ENCODE data around the gene FASTKD1.

The FASTKD1 gene

DNA sequence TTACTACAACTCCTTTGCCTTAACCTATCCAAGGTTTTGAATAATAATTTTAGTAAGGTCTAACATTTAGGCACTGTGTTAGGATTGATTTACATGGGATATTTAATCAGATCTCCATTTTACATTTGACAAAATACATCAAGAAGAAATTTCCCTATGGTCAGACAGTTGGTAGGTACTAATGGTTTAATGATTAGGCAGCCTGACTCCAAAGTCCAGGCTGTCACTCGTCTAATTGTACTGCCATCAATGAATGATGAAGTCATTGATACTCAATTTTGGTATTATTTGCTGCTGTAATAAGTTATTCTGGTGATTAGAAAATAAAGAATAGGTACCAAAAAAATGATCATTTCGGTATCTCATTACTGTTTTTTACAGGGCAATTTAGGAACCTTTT, 80.3 kb downstream of the FASTKD1 start:
- TF ChIP-seq POLR2AphosphoS5 (IDR thresholded peaks at IDR 0.05; ENCODE audit: low read depth, low read length) = no peak
- TF ChIP-seq TAF1 (IDR thresholded peaks at IDR 0.05; ENCODE audit: borderline replicate concordance, insufficient read depth, low read length) = no peak
- TF ChIP-seq FOXP2 (optimal IDR thresholded peaks at IDR 0.05; ENCODE audit: borderline replicate concordance, extremely low read depth, extremely low read length, insufficient read depth) = no peak
- no peak for TF ChIP-seq SIN3A (IDR thresholded peaks at IDR 0.05; ENCODE audit: borderline replicate concordance, insufficient read depth, low read length)
- TF ChIP-seq, protein P1, sequence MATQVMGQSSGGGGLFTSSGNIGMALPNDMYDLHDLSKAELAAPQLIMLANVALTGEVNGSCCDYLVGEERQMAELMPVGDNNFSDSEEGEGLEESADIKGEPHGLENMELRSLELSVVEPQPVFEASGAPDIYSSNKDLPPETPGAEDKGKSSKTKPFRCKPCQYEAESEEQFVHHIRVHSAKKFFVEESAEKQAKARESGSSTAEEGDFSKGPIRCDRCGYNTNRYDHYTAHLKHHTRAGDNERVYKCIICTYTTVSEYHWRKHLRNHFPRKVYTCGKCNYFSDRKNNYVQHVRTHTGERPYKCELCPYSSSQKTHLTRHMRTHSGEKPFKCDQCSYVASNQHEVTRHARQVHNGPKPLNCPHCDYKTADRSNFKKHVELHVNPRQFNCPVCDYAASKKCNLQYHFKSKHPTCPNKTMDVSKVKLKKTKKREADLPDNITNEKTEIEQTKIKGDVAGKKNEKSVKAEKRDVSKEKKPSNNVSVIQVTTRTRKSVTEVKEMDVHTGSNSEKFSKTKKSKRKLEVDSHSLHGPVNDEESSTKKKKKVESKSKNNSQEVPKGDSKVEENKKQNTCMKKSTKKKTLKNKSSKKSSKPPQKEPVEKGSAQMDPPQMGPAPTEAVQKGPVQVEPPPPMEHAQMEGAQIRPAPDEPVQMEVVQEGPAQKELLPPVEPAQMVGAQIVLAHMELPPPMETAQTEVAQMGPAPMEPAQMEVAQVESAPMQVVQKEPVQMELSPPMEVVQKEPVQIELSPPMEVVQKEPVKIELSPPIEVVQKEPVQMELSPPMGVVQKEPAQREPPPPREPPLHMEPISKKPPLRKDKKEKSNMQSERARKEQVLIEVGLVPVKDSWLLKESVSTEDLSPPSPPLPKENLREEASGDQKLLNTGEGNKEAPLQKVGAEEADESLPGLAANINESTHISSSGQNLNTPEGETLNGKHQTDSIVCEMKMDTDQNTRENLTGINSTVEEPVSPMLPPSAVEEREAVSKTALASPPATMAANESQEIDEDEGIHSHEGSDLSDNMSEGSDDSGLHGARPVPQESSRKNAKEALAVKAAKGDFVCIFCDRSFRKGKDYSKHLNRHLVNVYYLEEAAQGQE (IDR thresholded peaks at IDR 0.05; ENCODE audit: insufficient read depth in 1 of 2, low read depth in 2 of 2, low read length in 2 of 2) = no peak

DNA sequence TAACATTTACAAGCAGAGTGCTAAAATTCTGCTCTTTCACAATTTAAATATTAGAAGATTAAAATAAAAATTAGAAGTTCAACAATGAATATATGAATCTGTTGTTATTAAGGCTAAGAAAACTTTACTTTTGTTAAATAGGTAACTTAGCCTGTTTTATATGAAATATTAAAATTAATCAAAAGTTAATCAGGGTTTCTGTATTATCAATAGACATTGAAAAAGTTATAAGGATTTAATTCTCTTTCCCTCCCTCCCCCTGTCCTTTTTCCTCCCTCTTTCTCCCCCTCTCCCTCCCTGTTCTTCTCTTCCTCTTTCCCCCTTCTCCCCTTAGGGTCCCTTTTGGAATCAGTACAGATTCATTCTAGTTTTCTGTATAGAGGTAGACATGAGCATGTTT, 82.3 kb downstream of the FASTKD1 start:
- TF ChIP-seq FOXP2 (optimal IDR thresholded peaks at IDR 0.05; ENCODE audit: borderline replicate concordance, extremely low read depth, extremely low read length, insufficient read depth) (no peak), SIN3A (IDR thresholded peaks at IDR 0.05; ENCODE audit: borderline replicate concordance, insufficient read depth, low read length) (no peak), TAF1 (IDR thresholded peaks at IDR 0.05; ENCODE audit: borderline replicate concordance, insufficient read depth, low read length) (no peak), POLR2AphosphoS5 (IDR thresholded peaks at IDR 0.05; ENCODE audit: low read depth, low read length) (no peak)
- TF ChIP-seq, protein P1 (IDR thresholded peaks at IDR 0.05; ENCODE audit: insufficient read depth in 1 of 2, low read depth in 2 of 2, low read length in 2 of 2) = no peak

- TF ChIP-seq, protein P1 (IDR thresholded peaks at IDR 0.05; ENCODE audit: insufficient read depth in 1 of 2, low read depth in 2 of 2, low read length in 2 of 2) = no peak
- TF ChIP-seq FOXP2 (optimal IDR thresholded peaks at IDR 0.05; ENCODE audit: borderline replicate concordance, extremely low read depth, extremely low read length, insufficient read depth) (no peak), SIN3A (IDR thresholded peaks at IDR 0.05; ENCODE audit: borderline replicate concordance, insufficient read depth, low read length) (no peak), POLR2AphosphoS5 (IDR thresholded peaks at IDR 0.05; ENCODE audit: low read depth, low read length) (no peak), TAF1 (IDR thresholded peaks at IDR 0.05; ENCODE audit: borderline replicate concordance, insufficient read depth, low read length) (no peak)
Measured at GRCh38 chr2:169490834-169491233, 82.8 kb downstream of the FASTKD1 start.

DNA sequence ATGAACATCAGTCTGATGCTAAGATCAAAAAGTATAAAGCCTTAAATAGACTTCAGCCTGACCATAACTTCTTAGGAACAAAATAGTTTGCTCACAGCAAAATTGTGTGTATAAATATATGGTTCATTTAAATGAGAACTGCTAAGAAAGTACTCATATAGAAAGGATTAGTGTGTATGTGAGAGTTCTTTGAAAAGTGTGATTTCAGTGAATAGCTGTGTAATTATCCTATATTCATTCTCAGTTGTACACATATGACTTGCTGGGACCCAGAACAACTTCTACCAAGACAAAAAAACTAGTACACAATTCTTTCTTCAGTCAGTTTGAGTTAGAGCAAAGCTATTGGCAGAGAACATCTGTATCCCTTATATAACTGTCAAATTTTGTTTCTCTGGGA, 87.2 kb downstream of the FASTKD1 start:
- TF ChIP-seq SIN3A (IDR thresholded peaks at IDR 0.05; ENCODE audit: borderline replicate concordance, insufficient read depth, low read length) = no peak
- TF ChIP-seq, protein P1 (IDR thresholded peaks at IDR 0.05; ENCODE audit: insufficient read depth in 1 of 2, low read depth in 2 of 2, low read length in 2 of 2) = no peak

- TF ChIP-seq, protein P1 (IDR thresholded peaks at IDR 0.05; ENCODE audit: insufficient read depth in 1 of 2, low read depth in 2 of 2, low read length in 2 of 2) = no peak
- TF ChIP-seq SIN3A (IDR thresholded peaks at IDR 0.05; ENCODE audit: borderline replicate concordance, insufficient read depth, low read length) (no peak), TAF1 (IDR thresholded peaks at IDR 0.05; ENCODE audit: borderline replicate concordance, insufficient read depth, low read length) (no peak), FOXP2 (optimal IDR thresholded peaks at IDR 0.05; ENCODE audit: borderline replicate concordance, extremely low read depth, extremely low read length, insufficient read depth) (no peak), POLR2AphosphoS5 (IDR thresholded peaks at IDR 0.05; ENCODE audit: low read depth, low read length) (no peak)
Measured at GRCh38 chr2:169485650-169486138, 88.0 kb downstream of the FASTKD1 start.

Measured in PFSK-1 (cell line).